Measurements from ENCODE around the gene NRP2. TPM values are rescaled to one million over a fixed set of nuclear protein-coding genes. Genes with fewer than 3 reads are reported as not detected.

NRP2 gene
- total and polyA plus RNA-seq, 8 donors: 42.3 to 122 (median 60.9) TPM

DNA sequence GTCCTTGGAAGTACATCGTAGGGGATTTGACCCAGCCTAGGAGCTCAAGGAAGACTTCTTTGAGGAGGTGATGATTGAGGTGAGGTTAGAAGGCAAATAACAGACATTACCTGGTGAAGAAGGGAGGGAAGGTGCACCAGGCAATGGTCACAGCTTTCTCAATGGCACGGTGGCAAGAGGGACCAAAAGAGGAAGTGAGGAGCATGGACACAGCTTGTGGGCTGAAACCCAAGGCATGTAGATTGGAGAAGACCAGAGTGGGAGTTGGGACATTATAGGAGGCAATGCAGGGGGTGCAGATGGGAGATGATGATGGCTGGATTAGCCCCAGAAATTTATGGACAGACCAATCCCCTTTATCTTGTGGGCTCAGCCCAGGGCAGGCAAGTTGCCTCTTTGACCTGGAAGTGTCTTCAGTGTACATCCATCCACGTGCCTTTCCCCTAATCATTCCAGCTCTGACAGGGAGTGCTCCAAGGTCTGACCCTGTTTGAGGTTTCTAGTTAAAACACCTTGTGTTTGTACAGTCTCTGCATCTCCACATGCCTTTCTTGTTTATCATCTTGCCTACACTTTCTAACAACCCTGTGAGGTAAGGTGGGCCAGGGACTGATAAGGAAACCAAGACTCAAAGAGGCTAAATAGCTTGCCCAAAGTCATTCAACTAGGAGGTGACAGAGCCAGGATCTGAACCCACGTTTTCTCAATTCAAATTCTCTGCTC is 59.1 kb downstream of the NRP2 start:
- no peak for DNase-seq
- ATAC-seq: no peak
- H3K36me3 ChIP-seq: peaks cover 6 to 88% of the 10 kb centered on the region in 2 donors
- TF ChIP-seq, protein P1, sequence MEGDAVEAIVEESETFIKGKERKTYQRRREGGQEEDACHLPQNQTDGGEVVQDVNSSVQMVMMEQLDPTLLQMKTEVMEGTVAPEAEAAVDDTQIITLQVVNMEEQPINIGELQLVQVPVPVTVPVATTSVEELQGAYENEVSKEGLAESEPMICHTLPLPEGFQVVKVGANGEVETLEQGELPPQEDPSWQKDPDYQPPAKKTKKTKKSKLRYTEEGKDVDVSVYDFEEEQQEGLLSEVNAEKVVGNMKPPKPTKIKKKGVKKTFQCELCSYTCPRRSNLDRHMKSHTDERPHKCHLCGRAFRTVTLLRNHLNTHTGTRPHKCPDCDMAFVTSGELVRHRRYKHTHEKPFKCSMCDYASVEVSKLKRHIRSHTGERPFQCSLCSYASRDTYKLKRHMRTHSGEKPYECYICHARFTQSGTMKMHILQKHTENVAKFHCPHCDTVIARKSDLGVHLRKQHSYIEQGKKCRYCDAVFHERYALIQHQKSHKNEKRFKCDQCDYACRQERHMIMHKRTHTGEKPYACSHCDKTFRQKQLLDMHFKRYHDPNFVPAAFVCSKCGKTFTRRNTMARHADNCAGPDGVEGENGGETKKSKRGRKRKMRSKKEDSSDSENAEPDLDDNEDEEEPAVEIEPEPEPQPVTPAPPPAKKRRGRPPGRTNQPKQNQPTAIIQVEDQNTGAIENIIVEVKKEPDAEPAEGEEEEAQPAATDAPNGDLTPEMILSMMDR (IDR thresholded peaks at IDR 0.05): no peak
- no peak overlapping the region for H3K27ac ChIP-seq
- no peaks in the 10 kb centered on the region for H3K4me1 ChIP-seq
- intact Hi-C loops (cut with DNase I): no loop called here
- no peak overlapping the region for H3K4me3 ChIP-seq
- H3K9me3 ChIP-seq: no peaks in the 10 kb centered on the region
- no peaks in the 10 kb centered on the region for H3K27me3 ChIP-seq

- Histone ChIP-seq H3K4me1 (no peaks in the 10 kb centered on the region), H3K27ac (no peak overlapping the region), H3K9me3 (no peaks in the 10 kb centered on the region), H3K36me3 (peaks cover 6 to 87% of the 10 kb centered on the region in 2 donors), H3K27me3 (no peaks in the 10 kb centered on the region), H3K4me3 (no peak overlapping the region)
- DNase-seq (no peak), ATAC-seq (no peak)
- TF ChIP-seq, protein P1 (IDR thresholded peaks at IDR 0.05): no peak
- intact Hi-C loops (cut with DNase I): no loop called here
These were observed 60.8 kb downstream of the NRP2 start for GRCh38 chr2:205743137-205743536.

- ATAC-seq: no peak
- DNase-seq: no peak
- TF ChIP-seq, protein P1 (IDR thresholded peaks at IDR 0.05): no peak
- no peak overlapping the region for H3K4me3 ChIP-seq
- peaks cover 0 to 6% of the 10 kb centered on the region in 2 donors for H3K4me1 ChIP-seq
- H3K27me3 ChIP-seq: no peaks in the 10 kb centered on the region
- intact Hi-C loops (cut with DNase I): no loop called here
- peaks cover 6 to 78% of the 10 kb centered on the region in 2 donors for H3K36me3 ChIP-seq
- H3K9me3 ChIP-seq: no peaks in the 10 kb centered on the region
- no peak overlapping the region for H3K27ac ChIP-seq
These were observed 61.8 kb downstream of the NRP2 start for GRCh38 chr2:205744074-205744591.

- no peaks in the 10 kb centered on the region for H3K27me3 ChIP-seq
- H3K4me3 ChIP-seq: no peak overlapping the region
- DNase-seq (no peak), ATAC-seq (no peak)
- H3K4me1 ChIP-seq: peaks cover 0 to 6% of the 10 kb centered on the region in 2 donors
- intact Hi-C loops (cut with DNase I): no loop called here
- peaks cover 6 to 71% of the 10 kb centered on the region in 2 donors for H3K36me3 ChIP-seq
- TF ChIP-seq, protein P1 (IDR thresholded peaks at IDR 0.05): no peak
- H3K27ac ChIP-seq: peak overlapping the region in 1 of 2 donors; percentile 4
- H3K9me3 ChIP-seq: no peaks in the 10 kb centered on the region
These were observed 63.5 kb downstream of the NRP2 start for GRCh38 chr2:205745661-205746419.

- TF ChIP-seq, protein P1 (IDR thresholded peaks at IDR 0.05): no peak
- no peaks in the 10 kb centered on the region for H3K9me3 ChIP-seq
- H3K4me1 ChIP-seq: peaks cover 0 to 6% of the 10 kb centered on the region in 2 donors
- peaks cover 6 to 67% of the 10 kb centered on the region in 2 donors for H3K36me3 ChIP-seq
- peak overlapping the region in 1 of 2 donors; percentile 4 for H3K27ac ChIP-seq
- ATAC-seq: peak; percentile 89
- intact Hi-C loops (cut with DNase I): no loop called here
- DNase-seq: peak in 2 of 4 donors; percentile 65 to 84
- no peaks in the 10 kb centered on the region for H3K27me3 ChIP-seq
- H3K4me3 ChIP-seq: no peak overlapping the region
These were observed 64.1 kb downstream of the NRP2 start for GRCh38 chr2:205746420-205746785.
